ENCODE results near the gene REPIN1.

Gene REPIN1

GRCh38 chr7:150407588-150408392, 39.2 kb downstream of the REPIN1 start:
- no peak for DNase-seq (ENCODE audit: low read depth)

DNA sequence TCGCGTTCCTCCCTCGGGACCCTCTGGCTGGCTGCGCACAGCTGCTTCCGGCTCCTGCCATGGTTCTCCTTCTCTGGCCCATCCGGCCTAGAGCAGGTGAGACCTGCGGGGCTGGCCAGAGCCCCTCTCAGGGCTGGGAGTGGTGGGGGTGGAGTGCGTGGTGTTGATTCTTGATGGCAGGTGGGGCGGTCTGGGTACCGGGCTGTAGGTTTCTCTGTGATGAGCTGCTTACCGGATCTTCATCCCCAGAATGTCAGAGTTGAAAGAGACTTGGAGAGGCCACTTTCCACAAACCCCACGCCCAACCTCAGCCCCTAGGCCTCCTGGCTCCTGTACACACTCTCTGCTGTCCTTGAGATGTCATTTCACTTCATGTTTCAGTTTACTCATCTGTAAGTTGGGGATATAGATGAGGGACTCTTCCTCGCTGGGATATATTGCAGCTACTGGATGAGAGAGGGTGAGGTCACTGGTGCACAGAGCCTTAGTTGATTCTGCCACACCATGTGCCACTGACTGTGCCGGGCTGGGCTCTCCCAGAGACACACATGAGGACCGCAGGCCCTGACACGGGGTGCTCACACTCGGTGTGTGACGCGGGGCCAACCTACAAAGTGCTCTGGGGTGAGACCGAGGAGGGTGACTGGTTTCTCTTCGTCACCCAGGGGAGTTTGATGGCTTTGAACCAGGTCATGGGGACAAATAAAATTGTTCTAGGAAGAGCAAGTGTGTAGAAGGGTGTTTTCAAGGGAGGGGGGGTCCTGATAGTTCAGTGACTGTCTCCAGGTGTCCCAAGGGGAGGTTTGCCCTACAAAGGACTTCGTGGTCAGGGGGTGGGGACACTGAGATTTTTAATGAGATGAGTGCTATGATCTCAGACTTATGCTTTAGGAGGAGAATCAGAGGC, 40.0 kb downstream of the REPIN1 start:
- DNase-seq (ENCODE audit: low read depth) = no peak

DNA sequence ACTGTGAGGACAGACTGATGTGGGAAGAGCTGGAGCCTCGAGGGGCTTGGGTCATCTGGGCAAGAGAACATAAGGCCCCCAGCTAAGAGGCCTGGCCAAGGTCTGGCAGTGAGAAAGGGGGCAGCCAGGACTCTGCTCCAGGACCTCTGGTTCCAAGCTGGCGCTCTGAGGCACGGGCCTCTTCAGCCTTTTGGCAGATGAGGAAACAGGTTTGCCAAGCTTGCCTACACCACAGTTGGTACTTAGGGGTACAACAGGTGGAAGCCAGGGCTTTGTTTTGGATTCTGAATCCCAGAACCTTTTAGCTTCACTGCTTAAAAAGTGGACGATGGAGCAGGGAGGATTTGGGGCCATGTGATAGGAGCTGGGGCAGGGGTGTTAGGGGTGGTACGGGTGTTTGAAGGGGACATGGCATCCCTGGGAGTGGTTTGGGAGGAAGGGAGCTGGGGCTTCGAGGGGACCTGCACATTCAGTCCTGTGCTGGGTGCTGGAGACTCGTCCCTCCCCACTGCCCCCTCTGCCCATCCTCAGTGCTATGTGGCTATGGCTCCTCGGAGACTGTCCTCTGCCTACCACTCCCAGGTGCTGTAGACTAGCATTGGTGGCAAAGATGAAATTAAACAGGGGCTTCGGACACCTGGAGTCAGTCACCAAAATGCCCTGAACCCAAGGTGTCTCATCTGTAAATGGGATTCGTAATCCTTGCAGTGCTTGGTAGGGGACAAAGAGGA, 40.8 kb downstream of the REPIN1 start:
- no peak for DNase-seq (ENCODE audit: low read depth)

DNA sequence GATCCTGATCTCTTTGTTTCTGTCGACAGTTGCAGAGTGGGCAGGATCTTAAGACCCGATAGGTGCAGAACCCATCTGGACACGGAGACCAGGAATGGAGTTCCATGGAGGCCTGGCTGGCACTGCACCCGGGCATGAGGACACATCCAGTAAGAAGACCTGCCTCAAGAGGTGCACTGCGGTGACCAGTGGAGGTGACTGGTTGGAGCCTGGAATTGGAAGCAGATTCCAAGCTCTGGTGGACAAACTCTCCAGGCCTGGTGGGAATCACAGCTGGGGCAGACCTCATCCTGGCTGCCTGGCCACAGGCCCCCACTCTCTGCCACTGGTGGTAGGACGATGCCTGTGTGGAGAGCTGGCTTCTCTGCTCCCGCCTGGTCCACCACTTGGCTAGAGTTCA, 41.5 kb downstream of the REPIN1 start:
- DNase-seq (ENCODE audit: low read depth) = no peak

DNA sequence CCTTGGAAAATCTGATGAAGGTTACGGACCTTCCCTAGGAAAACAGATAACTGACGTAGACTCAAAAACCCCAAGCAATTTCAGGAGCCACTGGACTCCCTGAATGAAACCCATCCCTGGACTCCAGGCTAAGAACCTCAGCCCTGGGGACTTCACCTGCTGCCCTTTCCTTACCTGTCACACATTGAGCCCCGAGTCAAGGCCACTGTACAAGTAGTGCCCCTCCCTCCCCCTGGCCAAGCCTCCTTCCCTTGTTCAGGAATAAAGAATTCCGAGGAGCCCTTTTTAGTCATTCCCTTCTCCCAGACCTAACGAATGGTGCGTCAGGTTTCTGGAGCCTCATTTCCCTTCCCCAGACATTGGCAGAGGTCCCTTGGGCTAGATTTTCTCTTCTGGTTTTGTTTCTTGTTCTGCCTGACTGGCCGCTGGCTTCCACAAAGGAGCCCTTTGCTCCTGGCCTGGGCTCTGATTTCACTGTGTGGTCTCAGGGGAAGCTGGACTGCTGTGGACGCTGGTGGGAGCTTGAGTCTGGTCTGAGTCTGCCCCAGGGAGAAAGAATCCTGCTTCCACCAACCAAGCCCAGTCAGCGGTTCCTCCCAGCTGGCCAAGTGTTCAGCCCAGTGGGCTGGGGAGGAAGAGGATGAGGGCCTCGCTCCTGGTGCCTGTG, 42.2 kb downstream of the REPIN1 start:
- DNase-seq (ENCODE audit: low read depth) = no peak

- no peak for DNase-seq (ENCODE audit: low read depth)
These were observed 43.0 kb downstream of the REPIN1 start for GRCh38 chr7:150411606-150412005.

DNA sequence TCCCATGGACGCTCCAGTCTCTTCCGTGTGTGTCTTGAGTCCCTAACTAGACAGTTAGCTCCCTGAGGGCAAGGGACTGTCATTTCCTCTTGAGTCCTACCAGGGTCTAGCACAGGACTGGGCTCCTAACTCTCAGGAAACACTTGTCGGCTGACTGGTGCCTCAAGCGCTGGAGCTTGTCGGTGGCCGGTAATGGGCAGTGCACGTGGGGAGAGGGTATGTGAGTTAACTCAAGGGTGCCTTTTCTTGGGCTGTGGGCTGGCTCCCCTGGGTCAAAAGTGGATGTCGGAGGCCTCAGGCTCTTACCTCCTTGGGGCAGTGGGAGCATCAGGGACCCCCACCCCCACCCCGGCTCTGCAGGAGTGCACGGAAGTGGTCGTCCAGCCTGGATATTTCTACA, 43.4 kb downstream of the REPIN1 start:
- no peak for DNase-seq (ENCODE audit: low read depth)

DNA sequence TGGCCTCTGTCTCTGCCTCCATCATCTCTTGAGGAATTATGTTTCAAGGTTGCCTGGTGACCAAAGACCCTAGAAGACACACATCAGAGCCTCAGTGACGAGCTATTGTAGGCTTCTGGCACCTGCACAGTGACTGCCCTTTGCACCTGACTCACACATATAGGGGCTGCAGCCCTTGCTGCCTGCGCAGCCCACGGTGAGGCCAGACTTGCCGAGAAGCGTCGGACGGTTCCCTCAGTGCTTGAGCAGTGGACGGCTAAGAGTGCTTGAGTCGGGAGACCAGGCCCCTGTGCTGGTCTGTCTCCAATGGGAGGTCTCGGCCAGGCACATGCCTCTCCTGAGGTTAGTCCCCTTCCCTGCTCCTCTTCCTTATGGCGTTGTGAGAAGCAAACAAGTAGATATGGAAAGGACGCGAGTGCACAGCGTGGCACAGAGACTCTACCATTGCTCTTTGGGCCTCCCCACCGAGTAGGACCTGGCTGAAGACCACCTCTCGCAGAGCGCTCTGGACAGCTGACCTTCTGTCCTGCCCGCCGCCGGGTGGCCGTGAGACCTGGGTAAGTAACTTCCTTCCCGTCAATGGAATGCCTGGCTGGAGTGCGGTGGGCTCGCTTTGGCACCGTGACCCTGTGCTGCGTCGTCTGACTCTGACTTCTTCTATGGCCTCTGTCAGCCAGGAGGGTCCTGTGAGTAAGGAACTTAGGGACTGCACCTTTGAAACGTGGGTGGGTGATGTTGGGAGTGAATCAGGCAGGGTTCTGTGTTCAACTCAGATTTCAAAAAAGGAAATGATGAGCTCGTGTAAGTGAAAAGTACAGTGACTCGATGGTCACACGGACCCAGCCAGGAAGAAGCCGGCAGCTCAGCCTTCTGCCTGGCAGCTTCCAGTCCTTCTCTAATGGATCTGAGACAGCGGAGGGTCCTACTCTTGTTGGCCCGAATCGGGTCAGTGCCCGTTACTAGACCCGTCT, 44.2 kb downstream of the REPIN1 start:
- no peak for DNase-seq (ENCODE audit: low read depth)

DNA sequence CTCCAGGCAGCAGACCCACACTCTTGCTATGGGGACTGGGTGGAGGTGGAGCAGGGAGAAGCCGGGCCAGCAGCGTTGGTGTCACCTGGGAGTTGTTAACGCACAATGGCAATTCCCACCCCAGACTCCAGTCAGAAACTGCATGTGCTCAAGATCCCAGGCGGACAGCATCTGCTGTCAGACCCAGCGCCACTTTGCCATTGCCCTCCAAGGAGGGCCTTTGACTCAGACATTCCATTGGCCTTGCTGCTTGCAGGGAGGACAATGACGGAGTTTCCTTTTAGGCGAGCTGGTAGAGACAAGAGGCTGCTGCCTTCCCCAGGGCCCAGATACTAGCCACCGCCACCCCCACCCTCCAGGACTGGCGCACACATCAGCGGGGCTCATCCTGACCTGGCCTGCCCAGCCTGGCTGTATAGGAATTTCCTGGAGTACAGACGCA, 45.0 kb downstream of the REPIN1 start:
- DNase-seq (ENCODE audit: low read depth) = no peak

GRCh38 chr7:150415161-150416153, 46.8 kb downstream of the REPIN1 start:
- no peak for DNase-seq (ENCODE audit: low read depth)

DNA sequence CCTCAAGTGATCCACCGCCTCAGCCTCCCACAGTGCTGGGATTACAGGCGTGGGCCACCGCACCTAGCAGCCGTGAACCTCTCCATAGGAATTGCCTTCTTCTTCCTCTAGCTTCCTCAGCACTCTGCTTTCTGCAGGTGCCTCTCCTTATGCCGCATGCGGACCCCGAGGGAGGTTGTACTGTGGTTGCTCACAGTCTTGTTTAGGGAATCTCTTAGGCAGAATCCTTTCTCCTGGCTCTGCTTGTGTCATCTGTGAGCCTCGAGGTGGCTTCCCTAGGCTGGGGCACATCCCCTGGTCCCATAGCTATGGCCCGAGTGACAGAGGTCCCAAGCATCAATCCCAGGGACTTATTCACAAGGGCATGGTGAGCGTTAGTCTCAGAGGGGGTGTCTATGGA, 48.6 kb downstream of the REPIN1 start:
- no peak for DNase-seq (ENCODE audit: low read depth)

GRCh38 chr7:150417863-150418262, 49.2 kb downstream of the REPIN1 start:
- DNase-seq (ENCODE audit: low read depth) = no peak

- no peak for DNase-seq (ENCODE audit: low read depth)
These were observed 51.6 kb downstream of the REPIN1 start for GRCh38 chr7:150420242-150420641.

DNA sequence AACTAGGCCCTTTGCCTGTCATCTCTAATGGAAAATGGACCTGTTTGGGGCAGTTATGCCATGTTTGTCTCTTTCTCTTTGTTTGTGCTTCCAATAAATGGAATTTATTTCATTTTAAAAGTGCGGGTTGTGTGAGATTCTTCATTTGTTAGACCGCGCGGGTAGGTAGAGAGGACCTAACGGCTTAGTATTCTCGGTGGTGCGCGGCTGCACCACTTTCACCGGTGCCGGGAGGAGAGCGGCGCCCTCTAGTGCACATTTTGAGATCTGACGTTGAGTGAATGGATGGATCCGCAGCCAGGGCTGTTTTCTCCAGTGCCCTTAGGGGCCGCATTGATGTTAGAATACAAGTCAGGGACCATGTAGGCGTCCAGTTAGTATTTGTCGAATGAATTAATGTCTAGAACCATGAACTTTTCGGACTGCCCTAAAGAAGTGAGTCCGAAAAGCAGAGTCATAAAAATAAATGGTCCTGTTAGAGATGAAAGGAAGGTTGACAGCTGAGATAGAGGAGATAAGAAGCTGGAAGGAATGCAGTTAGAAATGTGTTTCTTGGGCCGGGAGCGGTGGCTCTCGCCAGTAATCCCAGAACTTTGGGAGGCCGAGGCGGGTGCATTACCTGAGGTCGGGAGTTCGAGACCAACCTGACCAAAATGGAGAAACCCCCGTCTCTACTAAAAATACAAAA, 52.5 kb downstream of the REPIN1 start:
- DNase-seq (ENCODE audit: low read depth) = peak; percentile 76

GRCh38 chr7:150421831-150422230, 53.2 kb downstream of the REPIN1 start:
- no peak for DNase-seq (ENCODE audit: low read depth)
